Mesothelial cell of epicardium (in vitro differentiated cells): Measurements from ENCODE around the gene NF1. TPM values are rescaled to one million over a fixed set of nuclear protein-coding genes. Genes with fewer than 3 reads are reported as not detected.

Experiments used
- DNase-seq, 2 experiments: peaks; one replicate each; pipeline ENCODE4 v3.0.0; 2021; ENCODE audit warnings: low spot score in 2 of 2; ENCODE audit not compliant: unreplicated experiment in 2 of 2
- H3K27ac Mint-ChIP-seq: 2 replicates; pipeline ENCODE4 v1.8.0; 2021; ENCODE audit warnings: mixed read lengths
- H3K27me3 Mint-ChIP-seq: 2 replicates; pipeline ENCODE4 v1.8.0; 2021; ENCODE audit warnings: low read depth, mixed read lengths
- H3K36me3 Mint-ChIP-seq: 2 replicates; pipeline ENCODE4 v1.8.0; 2021; ENCODE audit warnings: mixed read lengths
- H3K4me1 Mint-ChIP-seq: 2 replicates; pipeline ENCODE4 v1.8.0; 2021; ENCODE audit warnings: mixed read lengths
- H3K4me3 Mint-ChIP-seq: 2 replicates; pipeline ENCODE4 v1.8.0; 2021; ENCODE audit warnings: mild to moderate bottlenecking, moderate library complexity, mixed read lengths
- H3K9me3 Mint-ChIP-seq: 2 replicates; pipeline ENCODE4 v1.8.0; 2021; ENCODE audit warnings: mixed read lengths
- CTCF ChIP-seq: fragments of 200-600 bp; sonication (generic); IDR thresholded peaks from one replicate; pipeline ENCODE4 v1.5.0; 2021; ENCODE audit warnings: antibody characterized with exemption; ENCODE audit not compliant: unreplicated experiment
- total RNA-seq: library from RNA; stranded (reverse); gene quantifications from 3 replicates; pipeline ENCODE4 v1.2.1, GENCODE V29; 2021

The NF1 gene
- total RNA-seq, 1 donor from 2014 or later = 104 TPM

DNA sequence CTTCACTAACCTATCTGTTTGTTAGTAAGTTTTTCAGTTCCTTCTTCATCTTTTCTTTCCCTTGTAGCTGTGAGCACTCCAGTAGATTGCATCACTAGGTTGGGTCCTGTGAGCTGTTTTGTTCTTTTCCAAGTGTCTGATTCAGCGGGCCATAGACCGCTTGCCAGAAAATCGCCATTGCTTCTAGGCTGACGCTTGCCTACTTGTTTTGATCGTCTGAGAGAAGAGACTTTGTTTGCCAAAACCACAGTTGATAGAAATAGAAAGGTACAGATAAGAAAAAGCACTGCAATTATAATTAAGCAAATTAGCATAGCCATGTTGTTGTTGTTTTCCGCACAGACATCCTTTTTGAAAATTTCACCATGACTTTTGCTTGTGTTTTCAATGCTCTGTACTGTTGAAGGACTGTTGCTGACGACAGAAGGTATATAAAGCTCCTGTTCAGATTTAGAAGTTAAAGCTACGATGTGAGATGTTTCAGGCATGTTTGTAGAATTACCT, 223.6 kb downstream of the NF1 start:
- Mint-ChIP-seq H3K36me3 (peaks cover 4% of the 10 kb centered on the region), H3K9me3 (no peaks in the 10 kb centered on the region), H3K27me3 (no peaks in the 10 kb centered on the region), H3K4me3 (no peak overlapping the region), H3K4me1 (no peaks in the 10 kb centered on the region), H3K27ac (no peak overlapping the region)
- TF ChIP-seq CTCF = no peak
- no peak for DNase-seq

- Mint-ChIP-seq H3K4me3 (no peak overlapping the region), H3K4me1 (no peaks in the 10 kb centered on the region), H3K27ac (no peak overlapping the region), H3K27me3 (no peaks in the 10 kb centered on the region), H3K9me3 (no peaks in the 10 kb centered on the region), H3K36me3 (peaks cover 2% of the 10 kb centered on the region)
- no peak for TF ChIP-seq CTCF
- no peak for DNase-seq
These were observed 224.3 kb downstream of the NF1 start for GRCh38 chr17:31318851-31319661.

GRCh38 chr17:31320241-31320640, 225.5 kb downstream of the NF1 start:
- H3K27me3 Mint-ChIP-seq = no peaks in the 10 kb centered on the region
- H3K36me3 Mint-ChIP-seq = peaks cover 2% of the 10 kb centered on the region
- no peak for DNase-seq
- no peak overlapping the region for H3K4me3 Mint-ChIP-seq
- no peaks in the 10 kb centered on the region for H3K4me1 Mint-ChIP-seq
- no peak for TF ChIP-seq CTCF
- no peak overlapping the region for H3K27ac Mint-ChIP-seq
- H3K9me3 Mint-ChIP-seq = no peaks in the 10 kb centered on the region

GRCh38 chr17:31320791-31321190, 226.0 kb downstream of the NF1 start:
- no peaks in the 10 kb centered on the region for H3K4me1 Mint-ChIP-seq
- H3K27ac Mint-ChIP-seq = no peak overlapping the region
- H3K4me3 Mint-ChIP-seq = no peak overlapping the region
- no peaks in the 10 kb centered on the region for H3K9me3 Mint-ChIP-seq
- H3K36me3 Mint-ChIP-seq = peaks cover 2% of the 10 kb centered on the region
- no peak for TF ChIP-seq CTCF
- no peaks in the 10 kb centered on the region for H3K27me3 Mint-ChIP-seq
- DNase-seq = no peak

- no peak for DNase-seq
- TF ChIP-seq CTCF = no peak
- H3K36me3 Mint-ChIP-seq = peaks cover 4% of the 10 kb centered on the region
- no peak within 1 kb of the TSS for H3K27ac Mint-ChIP-seq
- no peaks in the 10 kb centered on the region for H3K27me3 Mint-ChIP-seq
- H3K4me1 Mint-ChIP-seq = no peaks in the 10 kb centered on the region
- no peaks in the 10 kb centered on the region for H3K9me3 Mint-ChIP-seq
- H3K4me3 Mint-ChIP-seq = no peak within 1 kb of the TSS
These were observed 226.7 kb downstream of the NF1 start, which contains the start of gene EVI2A for GRCh38 chr17:31321481-31321880. Gene EVI2A, minus strand, starts transcription at chr17:31321622. Its CDS starts 2,609 bp downstream, at chr17:31319013.
